Mesenteric fat pad (tissue), 1 donor: Measurements from ENCODE around the gene PTPN23. TPM values are rescaled to one million over a fixed set of nuclear protein-coding genes. Genes with fewer than 3 reads are reported as not detected.

Experiments
- DNase-seq: peaks from one replicate; pipeline ENCODE4 v3.0.0-alpha.2; 2020; ENCODE audit warnings: low spot score
- total RNA-seq: library from RNA; stranded (reverse); fragmentation: NEBNext Ultra II Directional; extraction: Animal tissue kit (Norgen Biotek cat#: 25700); gene quantifications from one replicate; pipeline ENCODE4 v1.2.1, GENCODE V29; 2021
- donor health status: DM: yes; HTN: yes; CAD: no.

PTPN23 gene
- total RNA-seq, 1 donor from 2014 or later, result 40.3 TPM

DNA sequence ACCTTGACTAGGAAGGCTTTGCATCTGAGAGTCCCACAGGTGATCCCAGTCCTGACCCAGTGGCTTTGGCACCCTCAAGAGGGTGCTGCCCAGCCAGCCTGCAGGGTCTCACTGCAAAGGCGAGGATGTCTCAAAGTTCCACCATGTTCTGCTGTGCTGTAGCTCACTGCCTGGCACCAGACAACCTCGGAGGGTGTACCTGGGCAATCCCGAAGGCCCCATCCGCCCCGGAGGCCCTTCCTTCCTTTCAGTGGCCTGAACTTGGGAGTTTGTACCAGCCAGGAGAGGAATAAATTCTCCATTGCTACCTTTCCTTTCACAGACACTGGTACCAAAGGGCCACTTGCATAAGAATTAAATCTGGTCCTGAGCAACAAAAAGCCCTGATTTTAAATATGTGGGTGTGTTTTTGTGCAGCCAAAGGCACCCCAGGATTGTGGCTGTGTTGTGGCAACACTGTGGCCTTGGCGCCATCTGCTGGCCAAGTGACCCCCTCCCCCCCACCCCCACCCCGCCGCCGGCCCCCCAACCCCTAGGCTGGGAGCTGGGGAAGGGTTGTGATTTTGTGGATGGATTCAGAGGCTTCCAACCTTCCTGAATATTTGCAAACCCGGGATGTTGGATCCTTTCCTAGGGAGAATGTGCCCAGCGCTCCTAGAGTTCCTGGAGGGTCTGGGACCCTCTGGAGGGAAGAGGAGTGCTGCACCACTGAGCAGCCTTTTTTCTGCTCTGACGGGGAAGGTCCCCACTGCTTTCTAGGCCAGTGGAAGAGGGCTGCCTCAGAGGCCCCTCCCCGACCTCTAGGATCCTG is 9.7 kb upstream of the PTPN23 start:
- DNase-seq, result no peak

DNA sequence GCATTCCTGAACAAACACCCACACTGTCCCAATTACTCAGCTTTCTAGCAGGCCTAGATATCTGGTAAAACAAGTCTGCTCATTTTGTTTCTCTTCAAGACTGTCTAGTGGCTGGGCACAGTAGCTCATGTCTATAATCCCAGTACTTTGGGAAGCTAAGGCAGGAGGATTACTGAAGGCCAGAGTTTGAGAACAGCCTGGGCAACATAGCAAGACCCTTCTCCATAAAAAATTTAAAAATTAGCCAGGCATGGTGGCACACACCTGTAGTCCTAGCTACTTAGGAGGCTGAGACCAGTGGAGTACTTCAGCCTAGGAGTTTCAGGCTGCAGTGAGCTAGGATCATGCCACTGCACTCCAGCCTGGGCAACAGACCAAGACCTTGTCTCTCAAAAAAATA is 6.2 kb upstream of the PTPN23 start:
- DNase-seq, result no peak

DNA sequence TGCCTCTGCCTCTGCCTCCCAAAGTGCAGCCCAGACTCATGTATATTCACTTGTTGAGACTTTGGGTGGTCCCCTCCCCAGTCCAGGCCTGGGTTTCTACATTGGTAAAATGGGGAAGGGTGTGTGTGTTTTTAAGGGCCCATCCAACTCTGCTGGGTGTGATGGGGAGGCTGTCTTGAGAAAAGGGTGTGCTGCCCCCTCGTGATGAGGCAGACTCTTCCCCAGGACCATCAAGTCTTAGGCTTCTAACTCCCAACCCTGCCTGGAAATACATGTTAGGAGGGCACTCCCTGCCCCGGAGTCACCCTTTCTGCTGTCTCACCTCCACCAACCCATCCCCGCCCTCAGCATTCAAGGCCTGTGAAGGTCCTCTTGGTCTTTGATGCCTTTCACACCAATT is 4.4 kb upstream of the PTPN23 start:
- DNase-seq, result no peak

DNA sequence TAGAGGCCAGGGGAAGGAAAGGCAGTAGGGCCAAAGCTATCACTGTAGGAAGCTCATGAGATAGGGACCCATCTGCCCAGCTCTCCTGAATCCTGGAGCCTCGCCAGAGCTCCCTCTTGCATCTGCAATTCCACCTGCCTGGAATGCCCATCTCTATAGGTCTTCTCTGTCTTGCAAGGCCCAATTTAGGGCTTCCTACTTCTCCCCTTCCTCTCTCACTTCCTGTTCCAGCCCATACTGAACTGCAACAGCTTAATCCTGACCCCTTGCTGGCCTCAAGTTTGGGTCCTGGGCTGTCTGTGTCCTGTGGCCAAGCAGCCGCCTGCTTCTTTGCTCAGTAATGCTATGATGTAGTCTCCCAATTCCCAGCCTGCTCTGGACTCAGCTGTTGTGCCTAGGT is 3.6 kb upstream of the PTPN23 start:
- DNase-seq, result no peak

DNA sequence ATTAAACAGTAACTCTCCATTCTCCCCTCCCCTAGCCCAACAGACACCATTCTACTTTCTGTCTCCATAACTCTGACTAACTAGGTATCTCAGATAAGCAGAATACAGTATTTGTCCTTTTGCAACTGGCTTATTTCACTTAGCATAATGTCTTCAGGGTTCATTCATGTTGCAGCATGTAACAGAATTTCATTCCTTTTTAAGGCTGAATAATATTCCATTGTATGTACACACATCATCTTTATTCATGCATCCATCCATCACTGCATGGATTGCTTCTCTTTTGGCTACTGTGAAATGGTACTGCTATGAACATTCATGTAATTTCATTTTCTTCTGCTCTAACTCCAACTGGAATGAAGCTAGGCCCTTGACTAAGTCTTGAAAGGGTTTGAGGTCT is 2.0 kb upstream of the PTPN23 start:
- no peak for DNase-seq

DNA sequence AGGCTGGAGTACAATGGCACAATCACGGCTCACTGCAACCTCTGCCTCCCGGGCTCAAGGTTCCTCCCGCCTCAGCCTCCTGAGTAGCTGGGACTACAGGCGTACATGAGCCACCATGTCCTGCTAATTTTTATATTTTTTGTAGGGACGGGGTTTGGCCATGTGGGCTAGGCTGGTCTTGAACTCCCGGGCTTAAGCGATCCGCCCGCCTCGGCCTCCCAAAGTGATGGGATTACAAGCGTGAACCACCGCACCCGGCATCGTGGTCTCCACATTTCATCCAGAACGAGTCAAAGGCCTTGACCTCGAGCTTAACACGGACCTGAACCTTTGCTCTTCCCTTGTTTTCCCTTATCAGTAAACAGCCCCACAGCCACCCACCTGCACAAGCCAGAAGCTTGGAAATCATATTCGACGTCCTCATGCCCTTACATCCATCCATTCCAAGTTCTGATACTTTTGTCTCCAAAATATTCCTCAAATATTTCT is 1.4 kb upstream of the PTPN23 start:
- DNase-seq, result no peak

DNA sequence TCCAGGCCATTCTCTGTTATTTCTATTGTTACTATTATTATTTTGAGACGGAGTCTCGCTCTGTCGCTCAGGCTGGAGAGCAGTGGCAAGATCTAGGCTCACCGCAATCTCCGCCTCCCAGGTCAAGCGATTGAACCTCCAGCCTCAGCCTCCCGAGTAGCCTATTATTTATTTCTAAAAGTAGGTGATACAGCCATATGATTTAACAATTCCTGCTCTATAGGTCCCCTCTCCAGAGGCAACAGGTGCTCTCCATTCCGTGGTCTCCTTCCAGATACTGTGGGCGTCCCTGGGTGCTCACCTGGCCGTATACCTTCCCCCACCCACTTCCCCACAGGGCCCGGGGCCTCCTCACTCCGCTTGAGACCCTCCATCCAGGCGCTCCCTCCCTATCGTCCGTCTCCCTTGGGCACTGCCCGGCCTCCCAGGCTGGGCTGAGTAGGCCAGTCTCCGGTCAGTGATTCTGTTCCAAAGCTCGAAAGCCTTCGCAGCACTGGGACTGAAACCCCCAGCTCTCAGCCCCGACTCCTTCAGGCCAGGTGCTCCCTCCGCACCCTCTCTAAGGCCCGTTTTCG is 708 bp upstream of the PTPN23 start:
- DNase-seq, result no peak

DNA sequence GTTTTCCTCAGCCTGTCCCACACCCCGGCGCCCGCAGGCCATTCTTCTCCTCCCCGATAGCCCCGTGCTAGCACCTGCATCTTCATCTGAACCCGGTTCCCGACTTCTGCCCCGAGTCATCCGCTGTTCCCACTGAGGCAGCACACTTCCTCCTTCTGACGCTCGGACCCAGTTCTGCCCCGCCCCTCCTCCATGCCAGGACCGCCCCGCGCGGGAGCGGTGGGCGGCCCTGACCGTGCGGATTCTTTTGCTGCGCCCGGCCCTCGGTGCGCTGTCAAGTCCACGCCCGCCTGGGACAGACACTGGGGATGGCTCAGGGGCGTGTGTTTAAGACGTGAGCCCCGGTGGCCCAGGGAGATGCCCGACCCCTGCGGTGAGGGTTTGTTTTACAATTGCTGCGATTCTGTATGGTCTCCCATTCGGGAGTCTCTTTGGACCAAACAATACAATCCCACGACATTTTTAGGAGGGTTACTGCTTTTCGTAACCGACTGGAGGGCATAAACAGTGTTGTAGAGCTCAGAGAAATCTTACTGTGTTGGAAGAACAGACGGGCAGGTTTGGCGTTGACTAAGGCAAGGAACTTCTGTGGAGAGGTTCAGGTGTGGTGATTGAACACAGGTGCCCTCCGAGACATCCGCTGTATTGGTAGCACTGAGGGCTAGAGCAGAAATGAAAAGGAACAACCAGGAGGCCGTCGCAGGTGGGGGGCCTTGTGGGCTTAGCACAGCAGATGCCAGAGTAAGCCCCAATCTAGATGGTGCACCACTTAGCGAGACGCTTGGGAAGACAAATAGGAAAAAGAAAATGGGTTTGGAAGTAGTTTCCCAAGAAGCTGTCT is 716 bp downstream of the PTPN23 start:
- DNase-seq, result peak; percentile 94

DNA sequence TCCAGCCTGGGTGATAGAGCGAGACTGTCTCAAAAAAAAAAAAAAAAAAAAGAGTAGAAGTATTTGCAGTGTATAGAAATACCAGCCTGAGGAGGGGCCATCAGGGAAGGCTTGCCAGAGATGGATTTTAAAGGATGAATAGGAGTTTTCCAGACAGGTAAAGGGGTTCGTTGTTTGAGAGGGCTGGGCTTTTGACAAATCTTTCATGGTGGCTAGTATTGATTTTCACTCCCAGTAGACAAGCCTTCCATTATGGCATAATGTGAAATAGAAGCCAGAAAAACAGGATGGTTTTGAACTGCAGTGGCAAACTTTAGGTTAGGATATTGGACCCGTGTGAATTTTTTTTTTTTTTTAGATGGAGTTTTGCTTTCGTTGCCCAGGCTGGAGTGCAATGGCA is 3.6 kb downstream of the PTPN23 start:
- no peak for DNase-seq

DNA sequence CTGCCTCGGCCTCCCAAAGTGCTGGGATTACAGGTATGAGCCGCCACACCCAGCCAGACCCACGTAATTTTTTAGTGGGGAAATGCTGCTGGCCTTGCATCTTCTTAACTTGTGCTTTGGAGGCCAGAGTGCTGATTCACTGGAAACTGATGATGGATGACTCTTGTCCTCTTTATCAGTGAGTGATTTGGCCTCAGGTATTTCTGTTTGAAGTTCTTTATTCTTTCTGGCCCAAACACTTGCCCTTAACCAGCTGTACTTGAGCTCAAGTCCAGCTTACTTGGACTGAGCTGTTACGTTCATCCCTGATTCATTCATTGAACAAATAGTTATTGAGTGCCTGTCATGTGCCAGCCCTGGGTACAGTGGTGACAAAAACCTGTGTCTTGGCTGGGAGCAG is 4.2 kb downstream of the PTPN23 start:
- DNase-seq, result no peak

DNA sequence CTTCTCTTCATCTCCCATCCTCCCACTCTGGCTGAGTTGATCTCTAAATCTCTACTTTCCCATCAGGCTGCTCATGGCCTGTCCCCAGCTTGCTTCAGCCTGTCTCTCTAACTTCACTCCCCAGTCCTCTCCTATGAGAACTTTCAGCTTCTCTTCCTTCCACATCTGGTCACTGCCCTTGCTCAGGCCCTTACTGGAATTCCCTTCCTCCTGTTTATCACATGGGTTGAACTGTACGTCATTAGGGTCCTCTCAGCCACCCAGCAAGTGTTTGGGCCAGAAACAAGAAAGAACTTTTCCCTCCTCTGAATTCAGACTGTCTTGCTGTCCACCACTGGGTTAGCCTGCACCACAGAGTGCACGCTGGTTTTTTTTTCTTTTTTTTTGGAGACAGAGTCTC is 5.0 kb downstream of the PTPN23 start:
- DNase-seq, result no peak

DNA sequence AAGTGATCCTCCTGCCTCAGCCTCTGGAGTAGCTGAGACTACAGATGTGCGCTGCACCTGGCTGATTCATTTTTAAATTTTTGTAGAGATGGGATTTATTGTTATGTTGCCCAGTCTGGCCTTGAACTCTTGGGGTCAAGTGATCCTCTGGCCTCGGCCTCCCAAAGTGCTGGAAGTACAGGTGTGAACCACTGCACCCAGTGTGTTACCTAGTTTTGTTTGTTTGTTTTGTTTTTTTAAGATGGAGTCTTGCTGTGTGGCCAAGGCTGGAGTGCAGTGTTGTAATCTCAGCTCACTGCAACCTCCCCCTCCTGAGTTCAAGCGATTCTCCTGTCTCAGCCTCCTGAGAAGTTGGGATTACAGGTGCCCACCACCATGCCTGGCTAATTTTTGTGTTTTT is 12.1 kb downstream of the PTPN23 start:
- no peak for DNase-seq

DNA sequence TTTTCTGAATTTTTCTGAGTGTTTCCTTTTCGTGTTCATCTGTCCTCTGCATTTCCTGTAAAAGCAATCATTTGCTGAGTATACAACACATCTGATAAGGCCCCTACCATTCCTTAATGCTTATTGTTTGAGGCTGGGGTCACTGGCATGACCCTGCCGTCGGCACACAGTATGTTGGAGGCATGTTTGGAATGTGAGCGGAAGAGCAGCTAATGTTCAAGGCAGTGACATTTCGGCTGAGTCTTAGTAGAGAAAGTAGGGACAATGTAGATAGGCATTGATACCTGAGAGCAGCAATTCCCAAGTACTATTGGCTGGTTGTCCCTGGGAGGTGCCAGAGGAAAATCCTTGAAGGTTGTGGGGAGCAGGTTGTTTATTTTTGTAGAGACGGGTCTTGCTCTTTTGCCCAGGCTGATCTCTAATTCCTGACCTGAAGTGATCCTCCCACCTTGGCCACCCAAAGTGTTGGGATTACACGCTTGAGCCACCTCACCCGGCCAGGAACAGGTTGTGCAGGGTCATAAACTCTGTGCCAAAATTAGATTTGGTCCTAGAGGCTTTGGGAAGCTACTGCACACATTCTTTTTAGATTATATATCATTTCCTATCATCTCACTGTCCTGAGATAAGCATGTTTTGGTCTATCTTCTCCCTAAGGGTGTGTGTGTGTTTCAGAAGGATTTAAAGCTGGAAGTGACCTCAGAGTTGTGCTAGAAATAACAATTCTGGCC is 13.5 kb downstream of the PTPN23 start:
- no peak for DNase-seq

DNA sequence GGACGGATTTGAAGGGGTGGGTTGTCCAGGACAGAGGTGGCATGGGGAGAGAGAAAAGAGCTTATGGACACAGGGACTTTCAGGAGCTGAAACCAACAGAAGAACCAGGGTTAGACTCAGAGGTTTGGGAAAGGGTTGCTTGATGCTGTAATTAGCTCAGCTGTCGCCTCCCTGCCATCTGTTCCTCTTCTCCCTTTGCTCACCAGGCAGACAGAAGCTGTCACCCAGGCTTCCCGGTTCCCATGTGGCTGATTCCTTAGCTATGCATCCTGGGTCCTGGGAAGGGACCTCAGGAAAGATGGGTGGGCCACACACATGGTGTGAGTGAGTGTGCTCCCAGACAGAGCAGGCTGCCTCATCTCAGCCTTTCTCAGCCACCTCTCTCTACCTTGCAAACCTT is 14.1 kb downstream of the PTPN23 start:
- no peak for DNase-seq

DNA sequence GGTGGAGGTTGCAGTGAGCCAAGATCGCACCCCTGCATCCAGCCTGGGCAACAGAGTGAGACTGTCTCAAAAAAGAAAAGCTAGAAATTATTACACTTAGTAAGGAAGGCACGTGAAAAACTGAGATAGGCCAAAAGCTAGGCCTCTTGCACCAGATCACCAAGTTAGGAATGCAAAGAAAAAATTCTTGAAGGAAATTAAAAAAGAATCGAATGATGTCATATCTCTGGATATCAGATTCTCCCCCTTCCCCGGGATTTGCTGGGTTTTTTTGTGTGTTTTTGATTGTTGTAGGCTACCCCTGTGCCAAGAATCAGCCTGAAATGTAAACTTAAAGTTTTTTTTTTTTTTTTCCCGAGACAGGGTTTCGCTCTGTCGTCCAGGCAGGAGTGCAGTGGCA is 17.4 kb downstream of the PTPN23 start:
- DNase-seq, result no peak

DNA sequence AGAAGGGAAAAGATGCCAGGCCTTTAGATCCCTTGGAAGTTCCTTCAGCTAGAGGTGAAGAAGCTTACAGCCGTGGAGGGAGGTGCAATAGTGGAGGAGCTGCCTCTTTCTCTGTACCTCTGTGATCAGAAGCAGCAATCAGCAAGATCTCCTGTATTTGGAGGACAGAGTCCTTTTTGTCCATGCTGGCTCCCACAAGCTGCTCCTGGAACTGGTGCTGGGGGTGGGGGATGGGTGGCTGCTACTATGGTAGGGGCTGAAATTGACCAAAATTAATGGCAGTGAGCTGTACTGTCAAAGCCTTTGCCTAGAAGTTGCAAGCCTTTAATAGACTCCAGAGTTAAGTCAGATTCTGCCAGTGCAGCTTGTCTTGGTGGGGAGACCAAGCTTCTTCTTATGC is 18.2 kb downstream of the PTPN23 start:
- DNase-seq, result no peak

DNA sequence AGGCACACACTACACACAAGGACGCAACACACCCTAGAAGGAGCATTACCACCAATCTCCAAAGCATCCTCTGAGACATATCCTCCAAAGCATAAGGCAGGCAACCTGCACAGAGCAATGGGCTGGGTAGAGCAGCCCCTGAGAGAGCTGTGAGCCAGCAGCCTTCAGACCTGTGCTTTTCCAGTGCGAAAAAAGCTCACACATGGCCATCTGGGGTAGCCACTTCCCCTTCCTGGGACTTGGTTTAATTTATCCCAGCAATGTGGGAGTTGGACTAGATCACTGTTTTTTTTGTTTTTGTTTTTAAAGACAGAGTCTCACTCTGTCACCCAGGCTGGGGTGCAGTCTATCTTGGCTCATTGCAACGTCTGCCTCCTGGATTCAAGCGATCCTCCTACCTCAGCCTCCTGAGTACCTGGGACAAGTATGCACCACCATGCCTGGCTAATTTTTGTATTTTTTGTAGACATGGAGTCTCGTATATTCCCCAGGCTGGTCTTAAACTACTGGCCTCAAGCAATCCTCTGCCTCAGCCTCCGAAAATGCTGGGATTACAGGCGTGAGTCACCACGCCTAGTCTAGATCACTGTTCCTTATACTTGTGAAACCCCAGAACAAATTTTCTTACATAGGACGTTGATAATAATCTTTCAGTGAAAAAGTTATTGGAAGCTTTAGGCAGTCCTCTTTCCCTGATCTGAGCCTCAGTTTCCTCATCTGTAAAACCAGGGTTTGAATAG is 18.9 kb downstream of the PTPN23 start:
- no peak for DNase-seq

DNA sequence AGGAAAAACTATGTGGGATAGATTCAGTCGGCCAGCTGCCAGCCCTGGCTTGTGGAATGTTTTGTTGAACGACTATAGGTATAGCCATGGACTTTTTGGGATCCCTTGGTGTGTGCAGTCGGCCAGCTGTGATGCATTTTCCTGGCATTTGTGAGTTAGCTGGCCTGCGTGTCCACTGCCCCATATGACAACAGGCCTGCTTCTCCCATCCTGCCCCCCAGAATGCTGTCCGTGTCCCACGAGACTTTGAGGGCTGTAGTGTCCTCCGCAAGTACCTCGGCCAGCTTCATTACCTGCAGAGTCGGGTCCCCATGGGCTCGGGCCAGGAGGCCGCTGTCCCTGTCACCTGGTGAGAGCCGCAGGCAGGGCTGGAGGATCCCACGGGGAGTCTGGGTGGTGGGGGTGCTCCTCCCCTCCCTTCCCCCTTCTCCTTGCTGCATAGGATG is 23.6 kb downstream of the PTPN23 start:
- DNase-seq, result no peak

DNA sequence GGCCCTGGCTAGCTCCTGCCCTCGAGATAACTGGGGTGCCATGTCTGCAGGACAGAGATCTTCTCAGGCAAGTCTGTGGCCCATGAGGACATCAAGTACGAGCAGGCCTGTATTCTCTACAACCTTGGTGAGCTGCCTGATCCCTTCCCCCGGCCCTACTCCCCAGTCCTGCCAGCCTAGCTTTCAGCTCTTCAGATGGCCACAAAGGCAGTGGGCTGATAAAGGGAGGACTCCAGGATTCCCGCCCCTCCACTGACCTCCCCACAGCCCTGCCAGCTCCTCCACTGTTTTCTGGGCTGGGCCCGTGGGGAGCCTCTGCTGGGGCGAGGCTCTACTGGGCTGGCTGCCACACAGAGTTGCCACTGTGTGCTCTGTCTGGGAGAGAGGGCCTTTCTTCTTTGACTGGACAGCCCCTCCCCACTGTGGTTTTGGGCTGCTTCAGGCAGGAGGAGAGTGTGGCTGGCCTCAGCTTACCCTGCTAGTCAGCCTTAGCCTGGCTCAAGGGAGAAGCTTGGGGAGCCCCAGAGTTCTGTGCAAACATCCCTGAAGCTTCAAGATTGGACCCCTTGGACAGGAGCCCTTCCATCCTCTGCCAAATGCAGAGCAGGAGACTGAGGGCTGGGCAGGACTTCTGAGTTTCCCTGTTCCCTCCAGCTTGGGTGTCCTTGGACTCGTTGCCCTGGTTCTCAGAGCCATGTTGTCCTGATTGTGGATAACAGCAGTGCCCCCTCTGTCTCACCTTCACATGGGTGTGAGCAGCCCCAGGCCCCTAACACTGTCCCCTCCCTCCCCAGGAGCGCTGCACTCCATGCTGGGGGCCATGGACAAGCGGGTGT is 24.4 kb downstream of the PTPN23 start:
- no peak for DNase-seq
